Transverse colon (tissue), 4 donors: Measurements from ENCODE around the gene LYZL1. TPM values are rescaled to one million over a fixed set of nuclear protein-coding genes. Genes with fewer than 3 reads are reported as not detected.
"Not testable (repeated sequence)": the region's sequence is repeated elsewhere in the genome, so short reads cannot be mapped to it uniquely, and the experiment has no call there.

Experiments used
- DNase-seq: peaks from one replicate; pipeline ENCODE4 v3.0.0-alpha.2; 2019
- H3K27ac ChIP-seq, 4 donors: fragments of 200-600 bp; sonication (generic); 2 replicates each; pipeline ENCODE4 v1.5.1; 2016 to 2018; ENCODE audit warnings: inconsistent platforms in 4 of 4
- H3K27me3 ChIP-seq: fragments of 200-600 bp; sonication (generic); 2 replicates; pipeline ENCODE4 v1.5.1; 2017; ENCODE audit warnings: inconsistent platforms
- H3K36me3 ChIP-seq, 4 donors: fragments of 200-600 bp; sonication (generic); 2 replicates each; pipeline ENCODE4 v1.5.1; 2017 to 2019; ENCODE audit warnings: inconsistent platforms in 4 of 4
- H3K4me1 ChIP-seq, 4 donors: fragments of 200-600 bp; sonication (generic); 2 replicates each; pipeline ENCODE4 v1.5.1; 2017 to 2020; ENCODE audit warnings: inconsistent platforms in 4 of 4
- H3K4me3 ChIP-seq, 4 donors: fragments of 200-600 bp; sonication (generic); 1 replicate in 1 of 4; 2 replicates in 3 of 4; pipeline versions ENCODE4 v1.5.1 to v1.6.1; 2017 to 2019; ENCODE audit warnings: inconsistent platforms in 4 of 4
- H3K9me3 ChIP-seq, 2 donors: fragments of 200-600 bp; sonication (generic); 2 replicates each; pipeline ENCODE4 v1.5.1; 2017 to 2019; ENCODE audit warnings: inconsistent platforms in 2 of 2
- CTCF ChIP-seq, 5 experiments: fragments of 200-600 bp in 3 of 5; fragments of 450-650 bp in 2 of 5; sonication (generic) in 3 of 5; IDR thresholded peaks; 1 replicate in 2 of 5; 2 replicates in 3 of 5; pipeline ENCODE4 v1.5.1; 2016 to 2017; ENCODE audit warnings: antibody characterized with exemption in 5 of 5, inconsistent platforms in 3 of 5, mild to moderate bottlenecking in 2 of 5, moderate library complexity in 1 of 5
- EP300 ChIP-seq: sonication (generic); formaldehyde crosslinking; IDR thresholded peaks from one replicate; pipeline ENCODE4 v1.6.1; 2017; ENCODE audit warnings: antibody characterized with exemption, low read depth
- POLR2A ChIP-seq: fragments of 450-650 bp; IDR thresholded peaks from one replicate; pipeline ENCODE4 v1.6.1; 2016; ENCODE audit warnings: antibody characterized with exemption, mild to moderate bottlenecking, moderate library complexity
- POLR2AphosphoS5 ChIP-seq, 3 donors: sonication (generic); formaldehyde crosslinking; IDR thresholded peaks; one replicate each; pipeline ENCODE4 v1.6.1; 2016; ENCODE audit warnings: antibody characterized with exemption in 3 of 3
- WGBS, 2 donors: methylation state at CpG; one replicate each; pipeline ENCODE4 v1.1.5; 2018; ENCODE audit warnings: low coverage in 1 of 2; 5-methylcytosine and 5-hydroxymethylcytosine counted together
- in situ Hi-C, 4 donors: fragments of 200-750 bp; cut with MboI; loops; one replicate each; pipeline versions ENCODE4 v1.15.0 to v1.15.1; 2017; ENCODE audit warnings: low sequenced_read_pairs in 3 of 4, low pct_ligation_motif_present in 1 of 4, low pct_unique_long_range_greater_than_20kb in 1 of 4
- intact Hi-C: fragments of 100-400 bp; cut with DNase I; formaldehyde crosslinking; loops from one replicate; pipeline ENCODE4 v1.15.1; 2023; ENCODE audit warnings: low total_unique reads
- total RNA-seq, 4 donors: library from RNA; depleted of rRNA; stranded (reverse); fragments of >200 nt; gene quantifications; one replicate each; pipeline ENCODE4 v1.1.0, GENCODE V29; 2016

Gene LYZL1
- total RNA-seq, 4 donors from 2014 or later, result not detected

GRCh38 chr10:29317027-29317420, 28.2 kb downstream of the LYZL1 start:
- H3K4me3 ChIP-seq, result no peak overlapping the region
- H3K36me3 ChIP-seq, result no peaks in the 10 kb centered on the region
- no peak for TF ChIP-seq POLR2AphosphoS5 (IDR thresholded peaks at IDR 0.05)
- TF ChIP-seq EP300, result no peak
- TF ChIP-seq POLR2A, result no peak
- TF ChIP-seq CTCF (IDR thresholded peaks at IDR 0.05), result no peak
- peaks cover 0 to 3% (median 0%) of the 10 kb centered on the region in 4 donors for H3K4me1 ChIP-seq
- WGBS, 2 donors, result 79 to 94% methylated on average over 2 of the region's 2 CpGs
- no peaks in the 10 kb centered on the region for H3K9me3 ChIP-seq
- in situ Hi-C loops, result loop anchor here in 1 of 4 donors (25.0 kb wide), 1 partner anchor 680 kb away; no protein-coding TSS in a partner anchor
- no peak for DNase-seq
- intact Hi-C loops, result no loop called here
- H3K27ac ChIP-seq, result no peak overlapping the region
- no peaks in the 10 kb centered on the region for H3K27me3 ChIP-seq

GRCh38 chr10:29317423-29318021, 28.7 kb downstream of the LYZL1 start:
- TF ChIP-seq POLR2A, result no peak
- TF ChIP-seq CTCF (IDR thresholded peaks at IDR 0.05), result no peak
- TF ChIP-seq EP300, result no peak
- no peak for TF ChIP-seq POLR2AphosphoS5 (IDR thresholded peaks at IDR 0.05)
- intact Hi-C loops, result no loop called here
- no peak for DNase-seq
- Histone ChIP-seq H3K4me1 (peaks cover 0 to 5% (median 1%) of the 10 kb centered on the region in 4 donors), H3K36me3 (no peaks in the 10 kb centered on the region), H3K9me3 (no peaks in the 10 kb centered on the region), H3K4me3 (no peak overlapping the region), H3K27ac (no peak overlapping the region), H3K27me3 (no peaks in the 10 kb centered on the region)
- in situ Hi-C loops, result loop anchor here in 1 of 4 donors (25.0 kb wide), 1 partner anchor 680 kb away; no protein-coding TSS in a partner anchor
- WGBS, 2 donors, result 69 to 81% methylated on average over 2 to 5 of the region's 5 CpGs

- DNase-seq, H3K27ac ChIP-seq, H3K36me3 ChIP-seq, H3K27me3 ChIP-seq, H3K4me3 ChIP-seq, intact Hi-C loops, H3K9me3 ChIP-seq: not testable (repeated sequence)
- H3K4me1 ChIP-seq, result peaks cover 0 to 11% (median 1%) of the 10 kb centered on the region in 4 donors
- WGBS, 2 donors, result 25 to 34% methylated on average over 4 to 22 of the region's 22 CpGs
- in situ Hi-C loops, result loop anchor here in 1 of 4 donors (25.0 kb wide), 1 partner anchor 681 kb away; no protein-coding TSS in a partner anchor
Measured at GRCh38 chr10:29318141-29319071, 29.5 kb downstream of the LYZL1 start.

- no peak for DNase-seq
- H3K9me3 ChIP-seq, result no peaks in the 10 kb centered on the region
- H3K27ac ChIP-seq, result no peak overlapping the region
- H3K4me3 ChIP-seq, result no peak overlapping the region
- peaks cover 0 to 11% (median 1%) of the 10 kb centered on the region in 4 donors for H3K4me1 ChIP-seq
- no peak for TF ChIP-seq CTCF (IDR thresholded peaks at IDR 0.05)
- no peaks in the 10 kb centered on the region for H3K36me3 ChIP-seq
- H3K27me3 ChIP-seq, result no peaks in the 10 kb centered on the region
- intact Hi-C loops, result no loop called here
- WGBS, 2 donors, result 71 to 81% methylated on average over 7 to 13 of the region's 13 CpGs
- in situ Hi-C loops, result loop anchor here in 1 of 4 donors (25.0 kb wide), 1 partner anchor 682 kb away; no protein-coding TSS in a partner anchor
Measured at GRCh38 chr10:29319205-29319781, 30.4 kb downstream of the LYZL1 start.

- intact Hi-C loops, result not testable (repeated sequence)
- 52 to 58% methylated on average over 3 to 5 of the region's 5 CpGs for WGBS, 2 donors
- in situ Hi-C loops, result loop anchor here in 1 of 4 donors (25.0 kb wide), 1 partner anchor 683 kb away; no protein-coding TSS in a partner anchor
Measured at GRCh38 chr10:29320680-29321121, 31.8 kb downstream of the LYZL1 start.

More at GRCh38 chr10:29320680-29321121, 31.8 kb downstream of the LYZL1 start:
- not testable (repeated sequence) for H3K4me3 ChIP-seq, DNase-seq, H3K9me3 ChIP-seq, H3K27ac ChIP-seq, H3K36me3 ChIP-seq, H3K27me3 ChIP-seq
- peaks cover 0 to 11% (median 1%) of the 10 kb centered on the region in 4 donors for H3K4me1 ChIP-seq
